Stimulated activated naive CD4-positive, alpha-beta T cell (primary cell): ENCODE measurements around the gene TMEM225B.
"Not testable (repeated sequence)": the region's sequence is repeated elsewhere in the genome, so short reads cannot be mapped to it uniquely, and the experiment has no call there.

ENCODE experiments used
- DNase-seq, 6 experiments: peaks; one replicate each; lab custom pipeline; 2025; lab: John Stamatoyannopoulos, UW

The TMEM225B gene

DNA sequence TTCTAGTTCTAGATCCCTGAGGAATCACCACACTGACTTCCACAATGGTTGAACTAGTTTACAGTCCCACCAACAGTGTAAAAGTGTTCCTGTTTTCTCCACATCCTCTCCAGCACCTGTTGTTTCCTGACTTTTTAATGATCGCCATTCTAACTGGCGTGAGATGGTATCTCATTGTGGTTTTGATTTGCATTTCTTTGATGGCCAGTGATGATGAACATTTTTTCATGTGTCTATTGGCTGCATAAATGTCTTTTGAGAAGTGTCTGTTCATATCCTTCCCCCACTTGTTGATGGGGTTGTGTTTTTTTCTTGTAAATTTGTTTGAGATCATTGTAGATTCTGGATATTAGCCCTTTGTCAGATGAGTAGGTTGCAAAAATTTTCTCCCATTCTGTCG lies 56.6 kb downstream of the TMEM225B start:
- DNase-seq: not testable (repeated sequence)

GRCh38 chr7:99657879-99658278 lies 59.8 kb downstream of the TMEM225B start:
- DNase-seq: not testable (repeated sequence)
